AG09319 (cell line): ENCODE results near the gene DNAH14.

Source experiments
- DNase-seq: peaks from one replicate; pipeline ENCODE4 v3.0.0-alpha.2; 2010; ENCODE audit warnings: low read depth; ENCODE audit errors: extremely low read depth
- TF ChIP-seq, protein P1 (sequence below): IDR thresholded peaks from 2 replicates; pipeline ENCODE4 v1.5.1; 2011; ENCODE audit warnings: low read depth, mild to moderate bottlenecking, inconsistent platforms, low read length, moderate library complexity

Gene DNAH14

DNA sequence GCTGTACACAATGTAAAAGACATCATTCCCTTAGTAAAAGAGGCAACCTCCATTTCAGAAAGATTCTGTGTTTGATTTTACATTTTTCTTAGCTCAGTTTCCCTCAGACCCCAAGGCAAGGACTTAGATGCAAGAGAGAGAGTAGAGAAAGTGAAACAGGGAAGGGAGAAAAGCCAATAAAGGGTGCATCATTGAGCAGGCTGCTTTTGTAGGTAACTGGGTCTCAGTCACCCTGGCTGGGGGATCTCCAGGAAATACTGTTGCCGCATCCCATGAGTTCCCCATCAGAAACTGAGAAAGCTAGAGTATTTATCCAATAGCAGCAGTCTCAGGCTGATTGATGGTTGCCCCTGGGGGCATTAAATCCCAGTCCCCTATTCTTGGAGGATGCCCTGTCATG is 23.1 kb upstream of the DNAH14 start:
- TF ChIP-seq, protein P1, sequence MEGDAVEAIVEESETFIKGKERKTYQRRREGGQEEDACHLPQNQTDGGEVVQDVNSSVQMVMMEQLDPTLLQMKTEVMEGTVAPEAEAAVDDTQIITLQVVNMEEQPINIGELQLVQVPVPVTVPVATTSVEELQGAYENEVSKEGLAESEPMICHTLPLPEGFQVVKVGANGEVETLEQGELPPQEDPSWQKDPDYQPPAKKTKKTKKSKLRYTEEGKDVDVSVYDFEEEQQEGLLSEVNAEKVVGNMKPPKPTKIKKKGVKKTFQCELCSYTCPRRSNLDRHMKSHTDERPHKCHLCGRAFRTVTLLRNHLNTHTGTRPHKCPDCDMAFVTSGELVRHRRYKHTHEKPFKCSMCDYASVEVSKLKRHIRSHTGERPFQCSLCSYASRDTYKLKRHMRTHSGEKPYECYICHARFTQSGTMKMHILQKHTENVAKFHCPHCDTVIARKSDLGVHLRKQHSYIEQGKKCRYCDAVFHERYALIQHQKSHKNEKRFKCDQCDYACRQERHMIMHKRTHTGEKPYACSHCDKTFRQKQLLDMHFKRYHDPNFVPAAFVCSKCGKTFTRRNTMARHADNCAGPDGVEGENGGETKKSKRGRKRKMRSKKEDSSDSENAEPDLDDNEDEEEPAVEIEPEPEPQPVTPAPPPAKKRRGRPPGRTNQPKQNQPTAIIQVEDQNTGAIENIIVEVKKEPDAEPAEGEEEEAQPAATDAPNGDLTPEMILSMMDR, result no peak

DNA sequence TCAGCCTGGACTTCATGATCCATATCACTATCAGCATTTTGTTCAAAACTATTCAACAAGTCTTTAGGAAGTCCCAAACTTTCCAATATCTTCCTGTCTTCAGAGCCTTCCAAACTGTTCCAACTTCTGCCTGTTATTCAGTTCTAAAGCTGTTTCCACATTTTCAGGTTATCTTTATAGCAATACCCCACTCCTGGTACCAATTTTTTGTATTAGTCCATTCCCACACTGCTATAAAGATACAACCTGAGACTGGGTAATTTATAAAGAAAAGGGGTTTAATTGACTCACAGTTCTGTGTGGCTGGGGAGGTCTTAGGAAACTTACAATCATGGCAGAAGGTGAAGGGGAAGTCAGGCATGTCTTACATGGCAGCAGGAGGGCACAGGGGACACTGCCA is 18.3 kb upstream of the DNAH14 start:
- TF ChIP-seq, protein P1, result no peak
- no peak for DNase-seq

More for the DNA sequence above, 23.1 kb upstream of the DNAH14 start:
- no peak for DNase-seq

DNA sequence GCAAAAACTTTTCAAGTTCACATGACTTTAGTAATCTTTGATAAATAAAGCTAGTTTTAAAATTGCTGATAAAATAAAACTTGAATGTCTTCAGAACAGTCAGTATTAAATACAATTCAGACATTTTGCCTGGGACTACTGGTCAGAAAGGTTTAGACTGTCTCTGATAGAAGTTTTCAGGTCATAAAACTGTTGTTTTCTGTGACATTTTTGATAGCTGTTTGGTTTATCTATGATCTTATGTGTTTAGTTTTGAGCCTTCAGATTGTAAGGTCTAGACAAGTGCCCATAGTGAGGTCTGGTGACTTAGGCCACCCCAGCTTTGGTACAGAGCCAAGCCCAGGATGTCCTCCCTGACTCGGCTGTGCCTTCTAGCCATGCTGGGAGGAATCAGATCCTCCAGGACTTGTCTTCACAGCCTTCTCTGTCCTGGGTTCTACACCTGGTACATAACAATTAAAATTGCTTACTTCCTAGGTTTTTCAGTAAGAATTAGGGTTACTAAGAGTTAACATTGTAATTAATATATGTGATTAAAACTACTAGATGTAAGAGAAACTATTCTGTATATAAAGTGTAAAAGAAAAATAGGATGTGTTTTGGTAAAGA is 15.1 kb upstream of the DNAH14 start:
- no peak for DNase-seq
- TF ChIP-seq, protein P1, result no peak

DNA sequence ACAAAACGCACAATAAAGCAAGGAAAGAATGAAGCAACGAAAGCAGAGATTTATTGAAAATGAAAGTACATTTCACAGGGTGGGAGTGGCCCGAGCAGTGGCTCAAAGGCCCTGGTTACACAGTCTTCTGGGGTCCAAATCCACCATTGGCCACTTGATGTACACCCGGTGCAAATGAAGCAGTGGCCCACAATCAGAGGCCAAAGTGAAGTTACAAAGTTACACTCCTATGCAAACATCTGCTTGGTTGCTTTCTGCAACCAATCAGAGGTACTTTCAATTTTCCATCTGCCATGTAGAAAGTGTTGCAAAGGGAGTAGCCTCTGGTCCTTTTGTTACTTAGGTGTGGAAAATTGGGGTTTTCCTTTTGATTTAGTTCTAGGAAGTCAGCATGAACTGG is 10.0 kb upstream of the DNAH14 start:
- TF ChIP-seq, protein P1, result no peak
- no peak for DNase-seq

DNA sequence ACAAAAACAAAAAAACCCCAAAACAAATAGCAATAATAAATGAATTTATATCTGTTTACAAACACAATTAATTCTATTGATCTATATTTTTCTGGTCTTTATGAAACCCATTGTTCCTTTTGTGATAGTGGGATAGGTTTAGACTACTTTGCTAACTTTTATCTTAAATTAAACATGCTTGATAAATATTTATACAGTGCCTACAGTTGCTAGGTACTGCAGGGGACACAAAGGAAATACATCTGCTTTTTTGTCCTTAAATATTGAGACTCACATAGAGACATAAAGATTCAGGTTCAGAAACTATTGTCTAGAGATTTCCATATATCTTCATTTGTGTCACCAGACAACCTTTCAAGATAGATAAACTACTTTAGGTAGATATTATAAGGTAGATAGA is 8.5 kb upstream of the DNAH14 start:
- no peak for DNase-seq
- TF ChIP-seq, protein P1, result no peak

DNA sequence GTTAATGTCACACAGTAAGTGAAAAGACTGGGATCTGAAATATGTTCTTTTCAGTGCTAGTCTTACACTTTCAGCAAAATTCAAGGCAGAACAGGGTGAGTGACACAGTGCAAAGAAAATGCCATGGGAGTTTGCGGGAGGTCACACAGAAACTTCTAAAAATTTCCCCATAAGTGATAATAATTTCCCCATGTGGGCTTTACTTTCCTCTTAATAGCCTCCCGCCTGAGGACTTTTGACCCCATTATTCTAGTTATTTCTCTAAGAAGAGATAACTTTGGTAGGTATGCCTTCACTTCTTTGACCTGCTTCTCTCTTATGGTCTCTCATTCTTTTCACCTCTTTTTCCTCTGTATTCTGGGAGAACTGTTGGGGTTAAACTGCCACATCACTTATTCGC is 8.1 kb upstream of the DNAH14 start:
- DNase-seq, result no peak
- TF ChIP-seq, protein P1, result no peak

DNA sequence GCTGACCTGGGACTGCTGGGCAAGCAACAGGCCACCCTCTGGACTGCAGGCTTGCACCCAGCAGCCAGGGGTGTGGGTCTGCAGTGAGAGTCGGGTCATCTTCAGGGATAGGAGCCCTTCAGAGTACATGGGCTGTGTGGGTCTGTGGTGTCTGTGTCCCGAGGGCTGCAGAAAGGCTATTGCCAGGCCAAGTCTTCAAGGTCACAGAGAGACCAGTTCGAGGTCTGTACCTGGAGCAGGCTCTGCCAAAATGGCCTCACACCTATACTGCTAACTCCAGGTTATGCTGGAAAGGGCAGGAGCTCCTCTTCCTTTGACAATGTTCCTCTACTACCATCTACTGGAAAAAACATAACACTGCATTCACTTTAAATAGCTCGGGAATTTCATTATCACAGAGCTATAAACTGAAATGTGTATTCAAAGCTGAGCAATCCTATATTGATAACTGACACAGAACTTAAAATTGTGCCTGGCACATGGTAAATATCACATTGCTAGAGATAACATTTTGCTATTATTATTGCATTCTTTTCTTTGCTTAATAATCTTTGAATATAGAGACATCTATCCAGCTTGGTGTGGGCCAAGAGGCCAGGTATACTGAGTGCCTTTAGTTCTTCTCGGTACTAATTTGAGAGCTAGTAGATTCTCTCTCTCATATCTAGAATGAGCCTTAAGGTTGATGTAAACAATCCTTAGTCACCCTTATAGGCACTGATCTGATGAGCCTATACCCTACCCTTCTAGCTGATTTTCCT is 6.9 kb upstream of the DNAH14 start:
- DNase-seq, result peak; percentile 3
- TF ChIP-seq, protein P1, result peak; percentile 69
